ELF-1 (cell line): ENCODE data around the gene CDK1.

Experiments
- DNase-seq: peaks from one replicate; pipeline ENCODE4 v3.0.0-alpha.2; 2016; ENCODE audit warnings: low read depth, low spot score

The CDK1 gene

GRCh38 chr10:60778214-60778970 lies at the start of gene CDK1:
TSS of gene CDK1 (plus strand) at chr10:60778478. CDS start at chr10:60780166, 1,688 bp downstream.
- DNase-seq = peak; percentile 99

- no peak for DNase-seq
These were observed 49.2 kb upstream of the CDK1 start for GRCh38 chr10:60729106-60729505.

GRCh38 chr10:60731134-60731885 lies 47.0 kb upstream of the CDK1 start:
- no peak for DNase-seq

- DNase-seq = peak; percentile 32
These were observed 46.0 kb upstream of the CDK1 start for GRCh38 chr10:60732198-60732806.

GRCh38 chr10:60732807-60733516 lies 45.3 kb upstream of the CDK1 start:
- peak; percentile 75 for DNase-seq

GRCh38 chr10:60733517-60733822 lies 44.8 kb upstream of the CDK1 start:
- DNase-seq = no peak

GRCh38 chr10:60733826-60734225 lies 44.5 kb upstream of the CDK1 start:
- DNase-seq = no peak

GRCh38 chr10:60734226-60734625 lies 44.1 kb upstream of the CDK1 start:
- no peak for DNase-seq

- DNase-seq = peak; percentile 9
These were observed 43.0 kb upstream of the CDK1 start for GRCh38 chr10:60735244-60735643.

- no peak for DNase-seq
These were observed 41.0 kb upstream of the CDK1 start for GRCh38 chr10:60737242-60737641.

- DNase-seq = no peak
These were observed 38.7 kb upstream of the CDK1 start for GRCh38 chr10:60739558-60739957.

GRCh38 chr10:60742512-60742911 lies 35.8 kb upstream of the CDK1 start:
- DNase-seq = peak; percentile 27

- no peak for DNase-seq
These were observed 30.3 kb upstream of the CDK1 start for GRCh38 chr10:60747817-60748469.

- no peak for DNase-seq
These were observed 25.1 kb upstream of the CDK1 start for GRCh38 chr10:60753152-60753551.

- DNase-seq = no peak
These were observed 24.5 kb upstream of the CDK1 start for GRCh38 chr10:60753817-60754216.

GRCh38 chr10:60757420-60757895 lies 20.8 kb upstream of the CDK1 start:
- DNase-seq = peak; percentile 72

GRCh38 chr10:60759181-60759580 lies 19.1 kb upstream of the CDK1 start:
- DNase-seq = peak; percentile 40

- DNase-seq = no peak
These were observed 17.5 kb upstream of the CDK1 start for GRCh38 chr10:60760711-60761210.

GRCh38 chr10:60762554-60762953 lies 15.7 kb upstream of the CDK1 start:
- peak; percentile 75 for DNase-seq

GRCh38 chr10:60767424-60767823 lies 10.9 kb upstream of the CDK1 start:
- DNase-seq = no peak

GRCh38 chr10:60769406-60769805 lies 8.9 kb upstream of the CDK1 start:
- no peak for DNase-seq
